C4-2B (cell line): ENCODE measurements around the gene CRYGN.

Source experiments
- H3K27ac ChIP-seq: fragments of 450-650 bp; 2 replicates; pipeline ENCODE4 v1.5.1; 2017
- ZFX ChIP-seq: fragments of 450-650 bp; IDR thresholded peaks from 2 replicates; pipeline ENCODE4 v1.6.1; 2017
- TF ChIP-seq, protein P1 (sequence below): fragments of 450-650 bp; conservative IDR thresholded peaks from 2 replicates; pipeline ENCODE4 v1.5.1; 2017; ENCODE audit warnings: mild to moderate bottlenecking

The CRYGN gene

DNA sequence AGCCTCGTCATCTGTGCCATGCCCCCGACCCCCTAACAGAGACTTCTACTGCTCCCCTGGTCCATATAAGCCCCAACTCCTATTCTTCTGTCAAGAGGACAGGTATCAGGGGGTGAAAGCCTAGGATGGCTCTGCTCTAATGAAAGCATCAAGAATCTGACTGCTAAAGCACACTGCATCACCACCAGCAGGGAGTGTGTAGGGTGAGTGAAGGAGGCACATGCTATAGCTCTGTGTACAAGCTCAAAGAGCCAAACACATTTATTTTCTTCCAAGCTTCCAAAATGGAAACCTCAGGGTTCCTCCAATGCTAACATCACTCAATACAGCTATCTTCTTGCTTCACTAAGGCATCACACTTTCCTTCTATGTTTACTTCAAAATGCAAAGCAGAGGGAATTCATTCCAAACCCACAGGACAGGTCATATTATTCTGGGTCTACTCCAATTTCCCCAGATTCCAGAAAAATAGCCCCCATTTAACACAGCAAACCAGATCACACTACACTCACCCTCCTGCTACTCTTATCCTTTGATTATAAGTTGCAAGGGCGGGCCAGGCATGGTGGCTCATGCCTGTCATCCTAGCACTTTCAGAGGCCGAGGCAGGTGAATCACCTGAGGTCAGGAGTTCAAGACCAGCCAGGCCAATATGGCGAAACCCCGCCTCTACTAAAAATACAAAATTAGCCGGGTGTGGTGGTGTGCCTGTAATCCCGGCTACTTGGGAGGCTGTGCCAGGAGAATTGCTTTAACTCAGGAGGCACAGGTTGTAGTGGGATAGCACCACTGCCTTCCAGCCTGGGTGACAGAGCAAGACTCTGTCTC lies 43.2 kb upstream of the CRYGN start:
- TF ChIP-seq, protein P1, sequence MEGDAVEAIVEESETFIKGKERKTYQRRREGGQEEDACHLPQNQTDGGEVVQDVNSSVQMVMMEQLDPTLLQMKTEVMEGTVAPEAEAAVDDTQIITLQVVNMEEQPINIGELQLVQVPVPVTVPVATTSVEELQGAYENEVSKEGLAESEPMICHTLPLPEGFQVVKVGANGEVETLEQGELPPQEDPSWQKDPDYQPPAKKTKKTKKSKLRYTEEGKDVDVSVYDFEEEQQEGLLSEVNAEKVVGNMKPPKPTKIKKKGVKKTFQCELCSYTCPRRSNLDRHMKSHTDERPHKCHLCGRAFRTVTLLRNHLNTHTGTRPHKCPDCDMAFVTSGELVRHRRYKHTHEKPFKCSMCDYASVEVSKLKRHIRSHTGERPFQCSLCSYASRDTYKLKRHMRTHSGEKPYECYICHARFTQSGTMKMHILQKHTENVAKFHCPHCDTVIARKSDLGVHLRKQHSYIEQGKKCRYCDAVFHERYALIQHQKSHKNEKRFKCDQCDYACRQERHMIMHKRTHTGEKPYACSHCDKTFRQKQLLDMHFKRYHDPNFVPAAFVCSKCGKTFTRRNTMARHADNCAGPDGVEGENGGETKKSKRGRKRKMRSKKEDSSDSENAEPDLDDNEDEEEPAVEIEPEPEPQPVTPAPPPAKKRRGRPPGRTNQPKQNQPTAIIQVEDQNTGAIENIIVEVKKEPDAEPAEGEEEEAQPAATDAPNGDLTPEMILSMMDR, result no peak
- TF ChIP-seq ZFX, result no peak
- no peak overlapping the region for H3K27ac ChIP-seq

DNA sequence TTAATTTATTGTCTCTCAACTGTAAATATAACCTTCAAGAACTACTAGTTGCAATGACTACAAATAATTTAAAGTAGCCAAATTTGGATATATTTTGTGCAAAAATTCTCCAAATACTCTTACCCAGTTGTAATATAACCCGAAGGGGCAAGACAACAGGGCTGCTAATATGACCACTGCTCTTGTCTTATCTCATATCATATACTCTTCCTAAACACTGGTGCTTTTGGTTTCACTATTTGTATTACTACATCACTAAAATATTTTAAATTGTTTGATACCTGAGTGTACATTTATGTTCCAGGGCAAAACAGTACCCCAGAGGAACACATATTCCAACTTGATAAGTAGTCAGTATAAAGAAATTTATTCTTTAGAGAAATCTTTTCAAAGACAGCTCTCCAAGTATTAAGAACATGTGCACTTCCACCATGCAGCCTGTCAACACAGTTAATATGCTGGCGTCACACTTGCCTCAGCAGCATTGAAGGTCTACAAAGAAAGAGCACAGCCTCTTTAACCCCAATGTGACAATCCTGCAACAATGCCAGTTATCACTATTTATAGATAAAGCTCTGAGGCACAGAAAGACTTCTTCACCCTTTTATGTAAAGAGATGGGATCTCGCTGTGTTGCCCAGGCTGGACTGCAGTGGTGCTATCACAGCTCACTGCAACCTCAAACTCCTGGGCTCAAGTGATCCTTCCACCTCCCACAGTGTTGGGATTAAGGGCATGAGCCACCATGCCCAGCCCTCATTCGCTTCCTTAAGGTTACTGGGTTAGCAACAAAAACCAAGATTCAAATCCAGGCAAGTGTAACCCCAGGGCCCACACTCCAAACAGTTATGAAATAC lies 41.9 kb upstream of the CRYGN start:
- TF ChIP-seq, protein P1, result no peak
- TF ChIP-seq ZFX, result no peak
- H3K27ac ChIP-seq, result no peak overlapping the region

DNA sequence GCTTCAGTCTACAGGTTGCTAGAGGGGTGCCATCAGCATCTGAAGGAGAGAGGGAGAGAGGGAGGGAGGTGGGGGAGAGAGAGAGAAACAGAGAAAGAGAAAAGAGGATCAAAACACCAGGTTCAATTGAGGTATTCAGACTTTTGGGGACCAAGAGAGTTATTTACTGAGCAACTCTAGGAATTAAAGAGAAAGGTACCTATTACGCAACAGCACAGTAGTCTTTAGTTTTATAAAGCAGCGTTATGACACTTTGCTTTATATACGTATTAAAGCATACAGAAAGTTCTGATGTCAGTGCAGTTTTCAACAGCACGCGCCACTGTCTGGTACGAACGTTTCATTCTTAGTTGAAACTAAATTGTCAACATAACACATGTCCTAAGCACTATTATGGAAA lies 37.9 kb upstream of the CRYGN start:
- TF ChIP-seq, protein P1, result no peak

DNA sequence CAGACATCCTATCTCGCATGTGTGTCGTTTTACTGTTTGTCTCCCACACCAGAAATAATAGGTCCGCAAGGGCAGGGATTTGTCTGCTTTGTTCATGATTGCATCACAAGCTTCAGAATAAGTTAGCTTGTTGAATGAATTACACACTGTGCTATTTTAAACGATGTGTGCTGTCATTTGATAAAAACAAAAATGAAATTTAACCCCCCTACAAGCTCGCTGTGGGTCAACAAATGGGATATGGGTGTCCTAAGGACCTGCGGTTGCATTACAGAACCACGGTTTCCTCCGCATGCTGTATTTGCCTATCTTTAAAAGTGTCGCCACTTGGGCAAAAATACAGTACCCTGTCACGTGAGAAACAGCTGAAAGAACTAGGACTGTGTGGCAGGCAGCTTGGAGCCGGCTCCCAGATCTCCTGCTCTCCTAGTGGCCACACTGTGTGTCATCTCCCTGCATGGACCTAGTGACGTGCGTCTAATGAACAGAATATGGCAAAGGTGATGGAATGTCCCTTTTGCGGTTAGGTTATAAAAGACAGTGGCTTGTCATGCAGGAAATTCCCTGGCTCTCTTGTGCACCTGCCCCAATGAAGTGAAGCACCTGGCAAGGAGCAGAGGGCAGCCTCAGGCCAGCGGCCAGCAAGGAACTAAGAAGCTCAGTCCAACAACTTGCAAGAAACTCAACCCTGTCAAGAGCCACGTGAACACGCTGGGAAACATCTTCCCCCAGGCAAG lies 32.9 kb upstream of the CRYGN start:
- no peak overlapping the region for H3K27ac ChIP-seq
- TF ChIP-seq, protein P1, result no peak
- TF ChIP-seq ZFX, result no peak

More for the DNA sequence above, 37.9 kb upstream of the CRYGN start:
- H3K27ac ChIP-seq, result no peak overlapping the region

DNA sequence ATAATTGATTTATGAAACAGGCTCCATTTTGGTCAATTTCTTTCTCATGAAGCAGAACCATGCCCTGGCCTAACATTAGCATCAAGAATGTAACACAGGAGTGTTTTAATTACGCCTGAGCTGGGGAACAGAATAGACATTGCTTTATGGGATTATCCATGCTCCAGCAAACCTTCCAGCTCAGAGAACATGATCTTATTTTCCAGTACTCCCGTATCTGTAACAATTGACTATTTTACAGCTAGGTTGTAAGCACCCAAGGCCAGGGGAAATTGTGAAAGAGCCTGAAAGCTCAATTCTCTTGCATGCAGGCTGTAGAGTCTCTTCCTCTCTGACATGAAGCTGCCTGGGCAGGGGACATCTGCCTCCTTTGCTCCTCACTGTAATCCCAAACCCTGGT lies 30.8 kb upstream of the CRYGN start:
- TF ChIP-seq, protein P1, result no peak
- no peak for TF ChIP-seq ZFX
- H3K27ac ChIP-seq, result no peak overlapping the region

DNA sequence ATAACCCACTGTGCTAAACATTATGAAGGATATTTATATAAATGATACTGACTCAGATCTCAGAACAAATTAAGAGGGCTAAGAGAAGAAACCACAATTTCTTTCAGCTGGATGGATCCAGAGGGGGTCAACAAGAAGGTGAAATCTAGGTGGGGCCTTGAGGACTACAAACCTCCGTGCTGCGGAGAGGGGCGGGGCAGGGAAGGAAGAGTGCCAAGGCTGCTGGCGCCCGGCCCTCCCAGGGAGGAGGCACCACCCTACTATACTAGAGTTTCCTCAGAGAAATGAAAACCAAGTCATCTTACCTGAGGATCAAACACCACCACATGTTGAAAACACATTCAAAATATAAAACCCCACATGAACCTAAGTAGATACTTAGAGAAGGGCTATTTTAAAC lies 29.3 kb upstream of the CRYGN start:
- no peak overlapping the region for H3K27ac ChIP-seq
- TF ChIP-seq ZFX, result no peak
- TF ChIP-seq, protein P1, result no peak
